ENCODE measurements around the gene RPS6KA6.

- TF ChIP-seq NFRKB (IDR thresholded peaks at IDR 0.05) (no peak), SP1 (IDR thresholded peaks at IDR 0.05) (no peak), FOXA1 (IDR thresholded peaks at IDR 0.05) (no peak), BHLHE40 (IDR thresholded peaks at IDR 0.05; ENCODE audit: borderline replicate concordance) (no peak), CTBP1 (IDR thresholded peaks at IDR 0.05; ENCODE audit: borderline replicate concordance) (no peak), FOXM1 (IDR thresholded peaks at IDR 0.05; ENCODE audit: borderline replicate concordance) (no peak)
Measured at GRCh38 chrX:84197550-84197949, 9.6 kb upstream of the RPS6KA6 start.

All from HEK293T (cell line).